OCI-LY3 (cell line): ENCODE results near the gene DCUN1D4.

Source experiments
- CTCF ChIP-seq: fragments of 200-600, 300-600 bp; sonication (generic); IDR thresholded peaks from 2 replicates; pipeline ENCODE4 v1.5.1; 2014; ENCODE audit warnings: antibody characterized with exemption, low read length, low read depth
- EZH2phosphoT487 ChIP-seq: fragments of 200-600 bp; shearing (Covaris generic); IDR thresholded peaks from 2 replicates; pipeline ENCODE4 v1.6.1; 2018; ENCODE audit warnings: antibody characterized with exemption, mixed run types, low read depth

GRCh38 chr4:51874551-51874950, 31.6 kb downstream of the DCUN1D4 start:
- TF ChIP-seq CTCF = no peak
- TF ChIP-seq EZH2phosphoT487 = no peak
